ENCODE measurements around the gene ZC3H4.

ZC3H4 gene

GRCh38 chr19:47045867-47046470, 67.6 kb downstream of the ZC3H4 start:
- FAIRE-seq = no peak

DNA sequence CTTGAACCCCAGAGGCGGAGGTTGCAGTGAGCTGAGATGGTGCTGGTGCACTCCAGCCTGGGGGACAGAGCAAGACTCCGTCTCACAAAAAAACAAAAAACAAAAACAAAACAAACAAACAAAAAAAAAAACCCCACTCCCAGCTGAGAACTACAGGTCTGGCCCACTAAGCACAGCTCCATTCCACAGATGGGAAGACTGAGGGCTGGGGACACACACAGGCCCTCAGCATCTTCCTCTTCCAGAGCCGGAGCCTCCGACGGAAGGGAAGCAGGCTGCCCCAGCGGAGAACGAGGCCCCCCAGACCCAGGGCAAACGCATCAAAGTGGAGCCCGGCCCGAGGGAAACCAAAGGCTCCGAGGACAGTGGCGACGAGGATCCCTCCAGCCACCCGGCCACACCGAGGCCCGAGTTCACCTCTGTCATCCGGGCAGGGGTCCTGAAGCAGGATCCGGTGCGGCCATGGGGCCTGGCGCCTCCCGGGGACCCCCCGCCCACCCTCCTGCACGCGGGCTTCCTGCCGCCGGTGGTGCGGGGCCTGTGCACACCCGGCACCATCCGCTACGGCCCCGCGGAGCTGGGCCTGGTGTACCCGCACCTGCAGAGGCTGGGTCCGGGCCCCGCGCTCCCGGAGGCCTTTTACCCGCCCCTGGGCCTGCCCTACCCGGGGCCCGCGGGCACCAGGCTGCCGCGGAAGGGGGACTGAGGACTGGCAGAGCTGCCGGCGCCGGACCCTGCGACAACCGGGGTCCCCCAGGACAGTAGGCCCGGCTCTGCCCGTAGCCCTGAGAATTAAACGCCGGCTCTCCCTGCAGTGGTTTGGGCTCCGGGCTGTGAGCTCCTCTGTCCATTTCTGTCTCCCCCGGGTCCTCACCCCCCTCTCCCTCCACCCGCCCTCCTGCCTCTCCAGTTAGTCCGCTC, 68.4 kb downstream of the ZC3H4 start:
- no peak for FAIRE-seq

GRCh38 chr19:47040869-47041268, 72.7 kb downstream of the ZC3H4 start:
- no peak for FAIRE-seq

DNA sequence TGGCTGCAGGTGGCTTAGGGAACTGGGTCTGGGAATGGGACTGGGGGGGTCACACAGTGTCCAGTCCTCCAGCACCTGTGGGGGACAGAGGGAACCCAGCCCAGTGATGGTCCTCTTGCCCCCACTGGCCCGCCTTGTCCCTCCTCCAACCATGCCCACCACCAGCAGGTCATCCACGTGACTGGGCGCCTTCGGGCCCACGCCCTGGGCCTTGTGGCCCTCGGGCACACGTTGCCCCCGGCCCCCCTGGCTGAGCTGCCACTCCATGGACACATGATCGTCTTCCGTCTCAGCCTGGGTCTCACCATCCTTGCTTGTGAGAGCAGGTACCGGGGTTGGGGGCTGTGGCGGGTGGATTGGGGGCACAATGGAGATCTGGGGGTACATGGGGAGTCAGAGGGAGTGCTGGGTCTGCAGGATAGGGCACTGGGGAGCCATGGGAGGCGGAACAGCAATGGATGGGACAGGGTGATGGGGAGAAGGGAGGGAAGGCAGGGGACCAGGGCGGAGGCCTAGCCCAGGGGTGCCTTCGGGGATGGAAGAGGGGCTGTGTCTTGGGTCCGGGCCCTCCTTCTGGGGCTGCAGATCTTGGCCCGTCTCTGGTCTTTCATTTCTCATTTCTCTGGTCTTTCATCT, 74.2 kb downstream of the ZC3H4 start:
- no peak for FAIRE-seq

GRCh38 chr19:47037766-47038165, 75.8 kb downstream of the ZC3H4 start:
- no peak for FAIRE-seq

DNA sequence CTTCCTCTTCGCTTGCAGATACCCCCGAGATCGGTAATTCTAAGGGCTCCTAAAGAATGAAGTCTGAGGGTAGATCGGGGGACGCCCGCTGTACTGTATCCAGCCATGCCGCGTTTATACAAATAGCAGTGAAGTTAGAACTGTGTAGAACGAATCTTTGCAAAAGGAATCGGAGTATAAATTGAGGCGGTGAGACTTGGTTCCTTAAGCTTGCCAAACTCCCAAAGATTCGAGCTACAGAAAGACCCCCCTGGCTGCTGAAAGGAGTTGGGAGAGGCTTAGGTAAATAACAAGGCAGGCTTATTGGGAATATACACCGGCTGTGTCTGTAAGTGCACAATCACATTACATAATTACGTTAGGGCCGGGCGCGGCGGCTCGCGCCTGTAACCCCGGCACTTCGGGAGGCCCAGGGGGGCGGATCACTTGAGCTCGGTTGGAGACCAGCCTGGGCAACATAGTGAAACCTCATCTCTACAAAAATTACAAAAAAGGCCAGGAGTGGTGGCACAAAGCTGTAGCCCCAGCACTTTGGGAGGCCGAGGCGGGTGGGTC, 77.4 kb downstream of the ZC3H4 start:
- FAIRE-seq = no peak

- FAIRE-seq = no peak
Observed at GRCh38 chr19:47035127-47036096, 78.2 kb downstream of the ZC3H4 start.

DNA sequence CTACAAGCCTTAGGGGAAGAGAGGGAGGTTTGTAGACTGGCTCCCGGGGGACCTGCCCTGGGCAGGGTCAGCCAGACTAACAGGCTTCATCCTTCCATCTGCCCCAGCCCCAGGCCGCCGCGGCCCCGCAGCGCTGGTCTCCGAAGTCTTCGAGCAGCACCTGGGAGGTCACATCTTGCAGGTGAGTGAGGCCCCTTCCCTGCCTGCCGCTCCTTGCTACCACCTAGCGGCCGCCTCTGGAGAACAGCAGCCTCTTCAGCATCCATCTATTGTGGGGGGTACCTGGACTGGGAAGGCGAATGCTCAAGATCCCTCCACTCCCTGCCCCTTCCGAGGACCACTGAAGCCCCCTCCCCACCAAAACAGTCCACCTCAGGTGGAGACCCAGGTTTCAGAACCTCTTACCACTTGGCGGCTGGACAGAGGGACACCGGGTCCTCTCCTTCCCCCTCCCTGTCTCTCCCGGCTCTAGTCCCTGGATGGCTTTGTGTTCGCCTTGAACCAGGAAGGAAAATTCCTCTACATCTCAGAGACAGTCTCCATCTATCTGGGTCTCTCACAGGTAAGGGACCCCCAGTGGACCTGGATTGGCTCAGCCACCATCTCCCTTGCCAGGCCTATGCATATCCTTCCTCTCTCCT, 81.3 kb downstream of the ZC3H4 start:
- FAIRE-seq = no peak

- no peak for FAIRE-seq
Observed at GRCh38 chr19:47028195-47028601, 85.4 kb downstream of the ZC3H4 start.

- no peak for FAIRE-seq
Observed at GRCh38 chr19:47027586-47028088, 85.9 kb downstream of the ZC3H4 start.

GRCh38 chr19:47026889-47027288, 86.7 kb downstream of the ZC3H4 start:
- no peak for FAIRE-seq

- no peak for FAIRE-seq
Observed at GRCh38 chr19:47026156-47026555, 87.4 kb downstream of the ZC3H4 start.

GRCh38 chr19:47024502-47024901, 89.1 kb downstream of the ZC3H4 start:
- no peak for FAIRE-seq

DNA sequence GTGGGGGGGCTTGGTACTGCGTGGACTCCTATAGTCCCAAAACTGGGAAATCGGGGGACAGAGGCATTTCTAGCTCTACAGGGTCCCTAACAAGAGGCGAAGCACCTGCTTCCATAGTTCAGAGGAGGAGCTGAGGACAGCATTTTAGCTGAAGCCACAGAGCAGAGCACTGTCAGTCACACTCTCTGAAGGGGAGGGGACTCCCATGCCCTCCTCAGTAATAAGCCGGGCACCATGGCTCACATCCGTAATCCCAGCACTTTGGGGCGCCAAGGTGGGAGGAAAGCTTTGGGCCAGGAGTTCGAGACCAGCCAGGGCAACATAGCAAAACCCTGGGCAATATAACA, 90.2 kb downstream of the ZC3H4 start:
- FAIRE-seq = no peak

DNA sequence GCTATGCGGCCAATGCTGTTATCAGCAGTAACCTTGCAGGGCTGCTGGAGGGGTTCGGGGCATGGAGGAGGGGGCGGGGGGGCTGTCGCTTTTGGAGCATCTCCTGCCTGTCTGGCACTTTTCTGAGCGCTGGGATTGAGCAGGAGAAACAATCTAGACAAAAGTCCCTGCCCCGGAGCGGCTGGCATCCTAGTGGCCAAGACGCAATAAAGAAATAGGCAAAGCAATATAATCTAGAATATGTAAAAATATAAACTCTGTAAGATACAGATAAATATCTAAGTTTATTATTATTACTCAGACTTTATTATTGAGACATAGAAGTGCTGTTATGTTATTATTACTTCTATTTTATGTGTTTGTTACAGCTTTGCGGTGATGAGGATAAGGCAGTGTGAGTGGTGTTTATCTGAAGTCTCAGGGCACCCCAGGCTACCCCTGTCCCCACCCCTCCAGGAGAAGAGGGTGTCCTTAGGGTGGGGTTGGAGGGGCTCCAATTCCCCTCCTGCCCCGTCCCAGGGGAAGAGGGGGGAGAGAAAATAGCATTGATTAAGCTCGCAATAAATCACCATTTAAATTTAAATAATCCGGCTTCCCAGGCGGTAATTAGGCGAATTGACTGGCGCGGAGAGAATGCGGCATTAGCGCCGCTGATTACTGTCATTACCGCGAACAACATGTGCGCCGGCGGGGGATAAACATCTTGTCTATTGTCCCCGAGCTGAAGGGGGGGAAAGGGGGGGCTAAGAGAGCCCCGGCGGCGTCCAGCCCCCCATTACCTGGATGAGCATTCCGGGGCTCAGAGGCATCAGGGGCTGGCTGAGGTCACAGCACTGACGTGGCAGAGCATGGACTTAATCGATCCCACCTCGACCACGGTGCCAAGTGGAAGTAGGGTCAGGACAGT, 90.8 kb downstream of the ZC3H4 start:
- no peak for FAIRE-seq

DNA sequence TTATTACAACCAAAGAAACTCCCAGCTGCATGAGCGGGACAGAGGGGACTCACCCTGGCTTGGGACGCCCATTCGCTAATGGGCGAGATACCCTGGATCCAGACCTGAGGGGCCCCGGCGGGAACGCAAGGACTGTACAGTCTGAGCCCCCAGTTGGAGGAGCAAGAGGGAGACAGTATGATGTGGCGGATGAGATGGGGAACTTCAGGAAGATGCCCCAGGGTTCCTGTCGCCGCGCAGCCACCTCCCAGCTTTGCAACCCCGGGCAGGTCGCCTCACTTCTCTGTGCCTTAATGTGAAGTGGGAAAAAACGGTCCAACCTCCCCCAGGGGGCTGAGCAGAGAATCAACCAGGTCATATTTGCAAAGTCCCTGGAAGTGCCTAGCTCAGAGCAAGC, 91.4 kb downstream of the ZC3H4 start:
- FAIRE-seq = no peak

DNA sequence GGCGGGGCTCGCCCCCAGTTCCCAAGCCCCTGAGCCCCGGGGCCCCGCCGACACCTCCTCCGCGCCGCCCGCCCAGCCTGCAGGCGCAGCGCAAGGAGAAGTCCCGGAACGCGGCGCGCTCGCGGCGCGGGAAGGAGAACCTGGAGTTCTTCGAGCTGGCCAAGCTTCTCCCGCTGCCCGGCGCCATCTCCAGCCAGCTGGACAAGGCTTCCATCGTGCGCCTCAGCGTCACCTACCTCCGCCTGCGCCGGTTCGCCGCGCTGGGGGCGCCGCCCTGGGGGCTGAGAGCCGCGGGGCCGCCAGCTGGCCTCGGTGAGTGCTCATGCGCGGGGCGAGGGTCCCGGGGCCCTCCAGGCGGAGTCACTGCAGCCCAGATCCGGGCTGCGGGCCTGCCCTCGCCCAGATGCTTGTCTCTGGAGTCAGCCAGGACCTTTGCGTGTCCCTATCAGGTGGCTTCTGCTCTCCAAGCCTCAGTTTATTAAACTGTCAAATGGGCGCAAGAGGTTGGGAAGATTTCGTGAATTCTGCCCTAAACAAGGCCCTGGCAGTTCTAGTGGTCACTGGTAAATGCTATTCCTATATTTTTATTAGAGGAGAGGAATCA, 91.9 kb downstream of the ZC3H4 start:
- no peak for FAIRE-seq

DNA sequence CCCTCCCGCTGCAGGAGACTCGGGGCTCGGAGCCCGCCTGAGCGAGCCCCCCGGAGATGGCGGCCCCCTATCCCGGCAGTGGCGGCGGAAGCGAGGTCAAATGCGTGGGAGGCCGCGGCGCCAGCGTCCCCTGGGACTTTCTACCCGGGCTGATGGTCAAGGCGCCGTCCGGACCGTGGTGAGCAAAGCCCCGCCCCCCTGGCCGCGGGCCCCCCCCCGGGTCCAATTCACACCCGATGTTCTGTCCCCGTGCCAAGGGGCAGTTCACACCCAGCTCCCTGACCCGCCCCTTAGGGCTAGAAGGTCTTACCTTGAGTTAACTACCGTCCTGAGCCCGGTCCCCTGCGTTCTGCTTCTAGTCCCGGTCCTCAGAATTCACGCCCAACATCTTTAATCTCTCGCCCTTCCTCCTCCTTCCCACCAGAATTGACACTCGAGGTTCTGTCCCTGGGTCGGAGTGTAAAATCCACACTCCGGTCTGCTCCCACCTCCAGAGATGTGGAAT, 92.5 kb downstream of the ZC3H4 start:
- FAIRE-seq = no peak

GRCh38 chr19:47020132-47020805, 93.3 kb downstream of the ZC3H4 start:
- FAIRE-seq = no peak
